Smooth muscle cell of bladder (primary cell): Measurements from ENCODE around the gene SLC38A10. TPM values are rescaled to one million over a fixed set of nuclear protein-coding genes. Genes with fewer than 3 reads are reported as not detected.

Experiments used
- total RNA-seq: library from RNA; depleted of rRNA; stranded (reverse); fragments of >200 nt; gene quantifications from 2 replicates; pipeline ENCODE4 v1.2.3, GENCODE V29; 2014

The SLC38A10 gene
- 66.6 and 94.9 TPM in 2 replicates for total RNA-seq

GRCh38 chr17:81295031-81295675, at the start of gene SLC38A10:
Gene SLC38A10 (minus strand): TSS chr17:81295307. CDS start chr17:81294921, 386 bp downstream.

DNA sequence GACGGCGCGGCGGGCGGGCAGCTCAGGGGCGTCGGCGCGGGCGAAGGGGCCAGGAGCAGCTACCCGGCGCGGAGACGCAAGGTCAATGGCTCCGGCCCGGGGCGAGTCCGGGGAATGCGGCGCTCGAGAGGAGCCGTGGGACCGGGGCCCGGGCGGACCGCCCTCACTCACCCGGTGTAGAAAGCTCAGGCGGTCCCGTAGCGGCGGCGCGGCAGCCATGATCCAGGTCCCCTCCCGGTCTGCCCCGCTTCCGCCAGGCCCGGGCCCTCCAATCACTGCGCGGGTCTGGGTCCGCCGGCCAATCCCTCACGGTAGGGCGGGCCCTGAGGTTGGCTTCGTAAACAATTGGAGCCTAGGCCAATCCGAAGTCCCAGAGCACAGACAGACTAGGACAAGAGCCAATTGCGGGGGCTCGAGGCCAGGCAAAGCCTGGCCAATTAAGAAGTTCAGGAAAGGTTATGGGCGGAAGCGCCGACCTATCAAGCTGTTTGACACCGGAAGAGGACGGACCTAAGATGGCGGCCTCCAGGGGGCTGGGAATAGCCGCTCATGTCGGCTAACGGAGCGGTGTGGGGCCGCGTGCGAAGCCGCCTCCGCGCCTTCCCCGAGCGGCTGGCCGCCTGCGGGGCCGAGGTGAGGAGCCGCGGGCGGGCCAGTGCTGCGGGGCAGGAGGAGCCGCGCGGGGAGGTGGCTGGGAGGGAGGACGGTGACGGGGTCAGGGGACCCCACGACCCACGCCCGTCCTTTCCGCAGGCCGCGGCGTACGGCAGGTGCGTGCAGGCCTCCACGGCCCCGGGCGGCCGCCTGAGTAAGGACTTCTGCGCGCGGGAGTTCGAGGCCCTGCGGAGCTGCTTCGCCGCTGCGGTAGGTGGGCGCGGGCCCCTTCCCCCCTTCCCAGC, 56.0 kb downstream of the SLC38A10 start, which contains the start of the genes NDUFAF8 and TEPSIN:
TSS of gene NDUFAF8 (plus strand) at position 504 of the 899 bp plus-strand sequence. CDS start at position 550, 46 bp downstream.
TSS of gene TEPSIN (minus strand) at position 241 of the 899 bp plus-strand sequence. CDS start at position 219, 22 bp downstream.

GRCh38 chr17:81222906-81223761, 72.0 kb downstream of the SLC38A10 start, which contains the start of gene CEP131:
Gene CEP131 (minus strand): TSS chr17:81222965. CDS start chr17:81220056, 2,909 bp downstream.

Other genes starting within 250 kb of the SLC38A10 start
- not detected in 2 replicates for gene PVALEF, start 129.8 kb downstream of the SLC38A10 start, total RNA-seq
- gene AATK, start 129.1 kb downstream of the SLC38A10 start, total RNA-seq: 0.18 and 0.43 TPM in 2 replicates
- 10.2 and 10.4 TPM in 2 replicates for gene CEP131, start 72.3 kb downstream of the SLC38A10 start, total RNA-seq
- gene TEPSIN, start 56.3 kb downstream of the SLC38A10 start, total RNA-seq: 9.2 and 13.8 TPM in 2 replicates
- 39.0 and 42.1 TPM in 2 replicates for gene NDUFAF8, start 56.0 kb downstream of the SLC38A10 start, total RNA-seq
- gene BAHCC1, start 100.2 kb upstream of the SLC38A10 start, total RNA-seq: 3.1 and 3.9 TPM in 2 replicates
- gene ACTG1, start 217.5 kb upstream of the SLC38A10 start, total RNA-seq: 4,498 and 6,265 TPM in 2 replicates
- 0.71 and 1.9 TPM in 2 replicates for gene FSCN2, start 233.1 kb upstream of the SLC38A10 start, total RNA-seq